ENCODE data around the gene COL8A1.
A peak's percentile ranks its signal among the peaks of the same experiment; 100 is the strongest.
"Not testable (repeated sequence)": the region's sequence is repeated elsewhere in the genome, so short reads cannot be mapped to it uniquely, and the experiment has no call there.

The COL8A1 gene

DNA sequence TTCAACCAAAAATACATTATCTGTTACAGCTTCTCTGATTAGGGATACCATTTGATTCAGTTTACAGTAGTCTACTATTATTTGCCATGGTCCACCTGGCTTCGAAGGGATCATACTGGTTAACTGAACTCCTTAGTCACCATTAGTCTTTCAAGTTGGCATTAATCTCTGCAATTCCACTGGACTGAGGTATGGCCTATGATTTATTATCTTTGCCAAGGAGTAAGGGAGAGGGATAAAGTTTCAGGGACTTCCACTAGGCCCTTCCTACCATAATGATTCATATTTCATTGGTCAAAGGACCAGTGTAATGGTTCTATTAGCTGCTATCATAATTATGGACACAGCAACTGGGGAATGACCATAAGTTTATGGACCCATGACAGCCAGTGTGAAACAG, 172.0 kb downstream of the COL8A1 start:
- no peak for TF ChIP-seq POLR2A (IDR thresholded peaks at IDR 0.05; ENCODE audit: low read length)
- no peak for DNase-seq

DNA sequence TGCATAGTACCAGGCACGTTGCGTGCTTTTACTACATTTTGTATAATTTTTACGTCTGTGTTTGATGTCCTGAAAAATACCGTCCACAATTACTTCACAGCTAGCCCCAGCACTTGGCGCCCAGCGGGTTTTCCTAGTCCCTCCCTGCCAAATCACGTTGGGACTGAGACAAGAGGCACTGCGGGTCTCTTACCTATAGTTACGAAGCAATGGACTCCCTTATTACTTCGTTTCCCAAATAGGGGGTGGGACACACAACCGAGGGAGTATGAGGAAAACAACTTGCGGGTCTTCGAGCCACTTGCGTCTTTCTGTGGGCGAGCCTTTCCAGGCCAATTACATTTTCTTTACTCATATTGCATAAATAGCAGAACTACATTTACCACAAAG, 178.6 kb downstream of the COL8A1 start:
- DNase-seq = peak in 1 of 2 experiments; percentile 66

DNA sequence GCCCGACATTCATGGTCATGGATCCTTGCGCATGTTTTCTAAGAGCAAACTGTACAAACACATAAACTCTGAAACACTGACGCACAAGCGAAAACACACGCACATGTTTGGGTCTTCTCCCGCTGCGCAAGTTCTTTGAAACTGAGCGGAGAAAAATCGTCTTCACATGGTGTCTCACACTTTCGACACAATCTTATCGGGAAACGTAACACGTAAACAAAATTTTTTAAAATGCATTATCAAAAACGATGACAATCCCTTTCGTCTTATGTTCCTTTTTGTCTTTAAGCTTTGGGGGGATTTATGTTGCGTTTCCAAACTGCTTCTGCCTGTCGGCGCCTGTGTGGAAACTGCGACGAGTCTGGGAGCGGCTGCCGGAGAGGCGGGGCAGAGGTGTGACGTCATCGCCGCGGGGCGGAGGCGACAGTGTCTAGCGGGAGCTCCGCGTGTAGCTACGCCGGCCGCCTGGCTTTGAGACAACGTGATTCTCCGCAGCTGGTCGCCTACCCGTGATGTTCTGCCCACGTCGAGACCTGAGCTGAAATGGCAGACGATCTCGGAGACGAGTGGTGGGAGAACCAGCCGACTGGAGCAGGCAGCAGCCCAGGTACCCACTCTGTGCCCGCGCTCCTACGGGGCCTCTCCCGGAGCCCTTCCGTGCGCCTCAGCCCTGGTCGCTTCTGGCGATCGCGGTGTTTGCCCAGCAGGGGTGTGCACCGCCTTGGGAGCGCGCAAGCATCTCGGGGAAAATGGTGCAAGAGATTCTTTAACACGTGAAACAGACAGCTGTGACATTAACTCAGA, 179.2 kb downstream of the COL8A1 start, which contains the start of gene CMSS1:
TSS of gene CMSS1 (plus strand) at position 426 of the 804 bp plus-strand sequence.
- peak; percentile 94 to 96 for DNase-seq
- TF ChIP-seq POLR2A (IDR thresholded peaks at IDR 0.05; ENCODE audit: low read length) = peak; percentile 83
- TF ChIP-seq GATA1 (IDR thresholded peaks at IDR 0.05; ENCODE audit: low read depth, low read length) = no peak

More for the DNA sequence above, 178.6 kb downstream of the COL8A1 start:
- TF ChIP-seq POLR2A (IDR thresholded peaks at IDR 0.05; ENCODE audit: low read length) (no peak), GATA1 (IDR thresholded peaks at IDR 0.05; ENCODE audit: low read depth, low read length) (no peak)

- DNase-seq = peak in 1 of 2 experiments; percentile 7
- TF ChIP-seq POLR2A (IDR thresholded peaks at IDR 0.05; ENCODE audit: low read length) = no peak
- TF ChIP-seq GATA1 (IDR thresholded peaks at IDR 0.05; ENCODE audit: low read depth, low read length) = no peak
These were observed 180.4 kb downstream of the COL8A1 start for GRCh38 chr3:99818818-99819217.

DNA sequence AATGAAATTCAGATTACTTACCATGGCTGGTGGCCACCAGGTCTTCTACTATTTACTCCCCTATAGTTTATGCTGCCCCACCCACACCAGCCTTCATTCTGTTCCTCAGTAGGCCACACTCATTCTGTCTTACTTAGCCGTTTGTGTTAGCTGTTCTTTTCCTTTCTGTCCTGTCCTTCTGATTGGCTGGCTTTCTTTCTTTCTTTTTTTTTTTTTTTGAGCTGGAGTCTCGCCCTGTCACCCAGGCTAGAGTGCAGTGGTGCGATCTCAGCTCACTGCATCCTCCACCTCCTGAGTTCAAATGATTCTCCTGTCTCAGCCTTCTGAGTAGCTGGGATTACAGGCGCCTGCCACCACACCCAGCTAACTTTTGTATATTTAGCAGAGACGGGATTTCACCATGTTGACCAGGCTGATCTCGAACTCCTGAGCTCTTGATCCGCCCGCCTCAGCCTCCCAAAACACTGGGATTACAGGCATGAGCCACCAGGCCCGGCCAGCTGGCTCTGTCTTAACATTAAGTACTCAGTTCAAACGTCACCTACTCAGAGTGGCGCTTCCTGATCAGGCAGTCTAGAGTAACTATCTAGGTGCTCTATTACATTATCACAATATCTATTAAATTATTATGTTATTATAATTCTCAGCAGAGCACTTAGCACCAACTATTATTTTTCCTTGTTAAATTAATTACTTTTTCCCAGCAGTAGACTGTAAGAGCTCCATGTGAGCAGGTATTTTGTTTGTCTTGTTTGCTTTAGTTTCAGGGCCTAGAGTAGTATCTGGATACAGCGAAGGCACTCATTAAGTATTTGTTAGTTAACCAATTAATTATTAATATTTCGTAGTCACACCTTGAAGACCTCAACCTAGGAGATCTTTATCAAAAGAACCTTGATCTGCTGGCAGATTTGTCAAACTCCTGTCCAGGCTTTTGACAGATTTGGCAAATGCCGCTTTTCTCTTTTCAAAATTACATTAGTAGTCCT, 185.6 kb downstream of the COL8A1 start:
- TF ChIP-seq GATA1 (IDR thresholded peaks at IDR 0.05; ENCODE audit: low read depth, low read length) = no peak
- no peak for TF ChIP-seq POLR2A (IDR thresholded peaks at IDR 0.05; ENCODE audit: low read length)
- peak in 1 of 2 experiments; percentile 19 for DNase-seq

DNA sequence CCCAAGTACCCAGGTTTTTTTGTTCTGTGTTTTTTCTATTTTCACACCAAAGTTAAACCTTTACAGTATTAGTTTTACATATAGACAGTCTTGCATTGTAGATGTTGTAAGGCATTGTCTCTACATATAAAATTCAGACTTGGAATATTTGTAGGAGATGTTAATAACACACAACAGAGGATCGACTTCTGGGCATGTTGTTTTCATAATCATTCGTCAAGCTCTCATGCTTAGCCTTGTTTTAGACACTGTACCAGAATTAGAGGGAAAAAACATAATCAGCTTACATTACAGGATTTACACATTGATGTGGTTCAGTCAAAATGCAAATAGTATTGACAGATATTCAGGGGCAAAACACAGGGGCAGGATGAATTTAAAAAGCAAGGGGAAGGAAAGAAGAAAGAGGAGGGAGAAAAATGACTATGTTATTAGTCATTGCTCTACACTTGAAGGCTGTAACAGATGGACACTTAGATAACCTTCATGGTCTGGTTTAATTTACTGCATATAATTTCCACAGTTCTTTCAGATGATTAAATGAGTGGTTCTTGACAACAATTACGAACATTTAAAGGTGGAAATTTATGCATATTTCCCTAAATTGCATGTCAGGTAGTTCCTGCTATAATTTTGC, 186.7 kb downstream of the COL8A1 start:
- peak; percentile 72 to 74 for DNase-seq
- TF ChIP-seq POLR2A (IDR thresholded peaks at IDR 0.05; ENCODE audit: low read length) = no peak
- TF ChIP-seq GATA1 (IDR thresholded peaks at IDR 0.05; ENCODE audit: low read depth, low read length) = no peak

DNA sequence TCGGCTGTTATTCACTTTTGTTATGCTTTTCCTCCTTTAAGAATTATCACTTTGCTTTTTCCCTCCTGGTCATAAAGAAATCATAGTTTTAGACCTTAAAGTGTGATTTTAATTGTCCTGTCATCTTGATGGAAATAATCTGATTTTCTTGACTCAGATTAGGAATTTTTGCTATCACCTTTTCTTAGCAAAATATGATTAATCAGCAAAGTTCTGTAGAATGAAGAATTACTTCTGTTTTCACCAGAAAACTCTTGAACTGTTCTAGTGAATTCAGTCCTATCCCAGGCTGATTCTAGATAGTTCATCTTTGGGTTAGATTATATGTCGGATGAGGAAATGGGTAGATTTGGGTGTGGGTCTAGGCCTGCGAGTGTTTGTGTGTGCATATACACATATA, 191.4 kb downstream of the COL8A1 start:
- no peak for DNase-seq
- TF ChIP-seq POLR2A (IDR thresholded peaks at IDR 0.05; ENCODE audit: low read length) (no peak), GATA1 (IDR thresholded peaks at IDR 0.05; ENCODE audit: low read depth, low read length) (no peak)

DNA sequence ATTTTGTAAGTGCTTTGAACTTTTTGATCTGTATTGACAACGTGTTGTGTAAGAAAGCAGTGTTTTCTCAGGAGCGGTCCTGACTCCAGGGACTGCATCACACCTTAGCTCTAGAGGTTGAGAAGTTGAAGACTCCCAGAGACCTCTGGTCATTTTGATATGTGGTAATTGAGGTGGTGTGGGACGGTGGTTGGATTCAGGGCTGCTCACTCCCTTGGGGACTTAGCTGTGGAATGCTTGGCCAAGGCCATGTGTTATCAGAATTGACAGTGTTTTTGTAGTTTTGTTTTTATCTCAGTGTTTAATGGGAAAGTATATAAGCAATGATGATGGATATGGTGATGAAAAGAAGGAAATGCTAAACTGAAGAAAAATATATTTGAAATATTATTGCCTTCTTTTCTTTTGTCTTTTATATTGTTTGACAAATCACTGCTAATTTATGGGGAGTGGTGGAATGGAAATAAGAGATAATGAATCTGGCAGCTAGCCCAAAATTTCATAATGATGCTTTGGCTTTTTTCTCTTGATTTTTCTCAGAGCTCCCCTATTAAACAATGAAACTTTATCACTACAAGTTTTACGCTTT, 195.3 kb downstream of the COL8A1 start:
- peak; percentile 7 to 21 for DNase-seq
- no peak for TF ChIP-seq POLR2A (IDR thresholded peaks at IDR 0.05; ENCODE audit: low read length)

DNA sequence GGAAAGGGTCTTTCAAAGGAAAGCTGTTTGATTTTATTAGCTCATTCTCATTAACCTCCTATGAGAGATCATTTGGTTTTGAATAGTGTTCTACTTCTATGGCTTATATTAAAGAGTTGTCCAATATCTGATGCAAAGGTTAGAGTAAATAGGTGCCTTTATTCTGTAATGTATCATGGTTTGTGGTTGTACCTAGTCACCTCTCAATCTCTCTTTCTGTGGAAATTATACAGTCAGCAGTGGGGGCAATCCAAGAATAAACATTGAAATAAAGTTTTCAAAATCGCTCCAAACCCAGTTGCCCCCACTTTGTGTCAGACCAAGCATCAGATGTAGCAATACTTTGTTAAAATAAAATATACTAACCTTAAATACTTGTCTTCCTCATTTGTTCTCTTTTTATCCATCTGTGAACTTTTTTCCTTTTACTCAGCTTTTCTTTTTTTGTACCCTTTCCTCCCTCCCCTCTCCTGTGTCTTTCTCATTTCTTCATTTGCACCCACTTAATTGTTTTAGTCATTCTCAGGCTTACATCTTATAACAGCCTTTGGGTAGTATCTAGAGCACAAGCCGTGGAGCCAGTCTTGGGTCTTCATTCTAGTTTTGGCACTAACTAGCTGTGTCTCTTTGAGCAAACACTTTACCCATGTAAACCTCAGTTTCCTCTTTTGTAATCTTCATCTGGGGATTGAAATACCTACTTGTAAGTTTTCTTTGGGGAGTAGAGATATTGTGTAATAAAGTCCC, 196.0 kb downstream of the COL8A1 start:
- TF ChIP-seq POLR2A (IDR thresholded peaks at IDR 0.05; ENCODE audit: low read length) = no peak
- DNase-seq = no peak

- no peak for DNase-seq
- TF ChIP-seq POLR2A (IDR thresholded peaks at IDR 0.05; ENCODE audit: low read length) (no peak), GATA1 (IDR thresholded peaks at IDR 0.05; ENCODE audit: low read depth, low read length) (no peak)
These were observed 198.3 kb downstream of the COL8A1 start for GRCh38 chr3:99836681-99837080.

GRCh38 chr3:99837715-99838114, 199.3 kb downstream of the COL8A1 start:
- TF ChIP-seq POLR2A (IDR thresholded peaks at IDR 0.05; ENCODE audit: low read length) = no peak
- no peak for TF ChIP-seq GATA1 (IDR thresholded peaks at IDR 0.05; ENCODE audit: low read depth, low read length)

DNA sequence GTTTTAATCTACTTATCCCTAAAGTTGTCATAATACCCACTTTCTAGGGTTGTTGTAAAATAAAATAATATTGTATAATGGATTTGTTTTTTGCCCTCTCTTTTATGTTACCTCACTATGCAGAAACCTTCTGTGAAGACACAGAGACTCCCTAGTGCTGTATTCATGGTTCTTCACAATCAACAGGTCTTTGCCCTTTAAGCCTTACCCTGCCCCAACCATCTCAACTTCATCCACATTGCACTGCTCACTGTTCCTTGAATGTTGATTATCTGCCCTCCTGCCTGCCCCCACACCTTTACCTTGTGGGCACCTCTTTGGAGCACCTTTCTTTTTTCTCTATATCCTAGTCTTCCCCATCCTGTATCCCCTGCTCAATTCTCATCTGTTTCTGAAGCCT, 200.4 kb downstream of the COL8A1 start:
- DNase-seq = no peak
- no peak for TF ChIP-seq GATA1 (IDR thresholded peaks at IDR 0.05; ENCODE audit: low read depth, low read length)
- TF ChIP-seq POLR2A (IDR thresholded peaks at IDR 0.05; ENCODE audit: low read length) = no peak

More at GRCh38 chr3:99837715-99838114, 199.3 kb downstream of the COL8A1 start:
- no peak for DNase-seq

GRCh38 chr3:99839613-99840012, 201.2 kb downstream of the COL8A1 start:
- no peak for DNase-seq
- TF ChIP-seq POLR2A (IDR thresholded peaks at IDR 0.05; ENCODE audit: low read length) (no peak), GATA1 (IDR thresholded peaks at IDR 0.05; ENCODE audit: low read depth, low read length) (no peak)

DNA sequence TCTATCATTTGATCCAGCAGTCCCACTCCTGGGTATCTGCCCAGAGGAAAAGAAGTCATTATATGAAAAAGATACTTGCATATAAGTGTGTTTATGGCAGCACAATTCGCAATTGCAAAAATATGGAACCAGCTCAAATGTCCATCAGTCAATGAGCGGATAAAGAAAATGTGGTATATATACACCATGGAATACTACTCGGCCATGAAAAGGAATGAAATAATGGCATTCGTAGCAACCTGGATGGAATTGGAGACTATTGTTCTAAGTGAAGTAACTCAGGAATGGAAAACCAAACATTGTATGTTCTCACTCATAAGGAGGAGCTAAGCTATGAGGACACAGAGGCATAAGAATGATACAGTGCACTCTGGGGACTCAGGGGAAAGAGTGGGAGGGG, 203.6 kb downstream of the COL8A1 start:
- not testable (repeated sequence) for DNase-seq
